ENCODE results near the gene CHD2. TPM values are rescaled to one million over a fixed set of nuclear protein-coding genes. Genes with fewer than 3 reads are reported as not detected.
A peak's percentile ranks its signal among the peaks of the same experiment; 100 is the strongest.

Gene CHD2
- total RNA-seq, 4 donors from 2014 or later = 26.9 to 55.5 (median 33.7) TPM

DNA sequence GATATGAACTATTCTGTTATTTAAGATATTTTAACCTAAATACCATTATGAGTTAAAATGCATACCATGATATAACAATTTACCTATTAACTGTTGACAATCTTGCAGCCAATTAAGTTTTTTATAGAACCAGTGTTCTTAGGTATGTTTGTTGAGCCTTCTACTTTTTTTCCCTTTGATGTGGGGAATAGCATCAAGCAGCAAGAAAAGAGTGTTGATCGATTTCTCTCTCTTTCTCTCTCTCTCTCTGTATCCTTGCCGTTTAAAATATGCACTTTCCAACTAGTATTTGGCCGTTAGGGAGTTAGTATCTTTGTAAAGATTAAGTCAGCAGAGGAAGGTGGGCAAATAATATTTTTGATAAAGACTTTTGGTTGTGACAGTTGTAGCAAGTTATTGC is 5.9 kb downstream of the CHD2 start:
- H3K36me3 ChIP-seq = no peaks in the 10 kb centered on the region
- H3K9me3 ChIP-seq = no peaks in the 10 kb centered on the region
- peak overlapping the region; percentile 91 to 97 (median 96) for H3K27ac ChIP-seq
- ATAC-seq (no peak), DNase-seq (no peak)
- peaks cover 68 to 69% of the 10 kb centered on the region in 2 donors for H3K4me1 ChIP-seq
- H3K27me3 ChIP-seq = no peaks in the 10 kb centered on the region
- intact Hi-C loops (cut with DNase I; ENCODE audit: low total_unique reads) = loop anchor here (5.0 kb wide), 1 partner anchor 161 kb away; no protein-coding TSS in a partner anchor
- H3K4me3 ChIP-seq = peak overlapping the region; percentile 64 to 70 (median 67)
- no peak for TF ChIP-seq POLR2A (IDR thresholded peaks at IDR 0.05)
- TF ChIP-seq, protein P1, sequence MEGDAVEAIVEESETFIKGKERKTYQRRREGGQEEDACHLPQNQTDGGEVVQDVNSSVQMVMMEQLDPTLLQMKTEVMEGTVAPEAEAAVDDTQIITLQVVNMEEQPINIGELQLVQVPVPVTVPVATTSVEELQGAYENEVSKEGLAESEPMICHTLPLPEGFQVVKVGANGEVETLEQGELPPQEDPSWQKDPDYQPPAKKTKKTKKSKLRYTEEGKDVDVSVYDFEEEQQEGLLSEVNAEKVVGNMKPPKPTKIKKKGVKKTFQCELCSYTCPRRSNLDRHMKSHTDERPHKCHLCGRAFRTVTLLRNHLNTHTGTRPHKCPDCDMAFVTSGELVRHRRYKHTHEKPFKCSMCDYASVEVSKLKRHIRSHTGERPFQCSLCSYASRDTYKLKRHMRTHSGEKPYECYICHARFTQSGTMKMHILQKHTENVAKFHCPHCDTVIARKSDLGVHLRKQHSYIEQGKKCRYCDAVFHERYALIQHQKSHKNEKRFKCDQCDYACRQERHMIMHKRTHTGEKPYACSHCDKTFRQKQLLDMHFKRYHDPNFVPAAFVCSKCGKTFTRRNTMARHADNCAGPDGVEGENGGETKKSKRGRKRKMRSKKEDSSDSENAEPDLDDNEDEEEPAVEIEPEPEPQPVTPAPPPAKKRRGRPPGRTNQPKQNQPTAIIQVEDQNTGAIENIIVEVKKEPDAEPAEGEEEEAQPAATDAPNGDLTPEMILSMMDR (IDR thresholded peaks at IDR 0.05 in 4 of 5, conservative IDR thresholded peaks at IDR 0.05 in 1 of 5) = no peak
- in situ Hi-C loops (cut with MboI; ENCODE audit: low sequenced_read_pairs in 4 of 4) = no loop called here

DNA sequence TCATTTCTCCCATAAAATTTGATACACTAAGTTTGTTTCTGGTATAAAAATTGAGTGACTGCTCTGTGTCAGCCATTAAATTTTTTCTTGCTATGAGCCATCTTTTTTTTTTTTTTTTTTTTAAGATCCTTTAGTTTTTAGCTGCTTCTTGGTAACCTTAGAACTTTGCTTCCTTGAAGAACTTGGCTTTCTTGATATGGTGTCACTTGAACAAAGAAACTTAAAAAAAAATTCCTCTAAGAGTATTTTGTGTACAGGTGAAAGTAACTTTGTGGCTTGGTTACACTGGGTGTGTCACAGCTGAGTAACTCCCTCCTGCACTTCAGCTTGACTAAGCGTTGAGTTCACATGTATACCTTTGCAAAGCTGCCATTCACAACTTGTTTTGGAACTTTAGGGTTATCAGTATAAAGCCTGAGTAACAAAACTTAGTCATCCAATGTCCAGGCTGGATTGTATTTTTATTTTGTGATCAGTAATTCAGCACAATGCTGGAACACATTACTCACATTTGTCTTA is 6.5 kb downstream of the CHD2 start:
- TF ChIP-seq, protein P1 (IDR thresholded peaks at IDR 0.05 in 4 of 5, conservative IDR thresholded peaks at IDR 0.05 in 1 of 5) = no peak
- TF ChIP-seq POLR2A (IDR thresholded peaks at IDR 0.05) = no peak
- peak overlapping the region; percentile 91 to 97 (median 96) for H3K27ac ChIP-seq
- H3K9me3 ChIP-seq = no peaks in the 10 kb centered on the region
- ATAC-seq (peak; percentile 13 to 24), DNase-seq (no peak)
- peaks cover 0 to under 1% of the 10 kb centered on the region in 2 donors for H3K36me3 ChIP-seq
- H3K4me3 ChIP-seq = peak overlapping the region; percentile 64 to 70 (median 67)
- peaks cover 74 to 75% of the 10 kb centered on the region in 2 donors for H3K4me1 ChIP-seq
- in situ Hi-C loops (cut with MboI; ENCODE audit: low sequenced_read_pairs in 4 of 4) (no loop called here), intact Hi-C loops (cut with DNase I; ENCODE audit: low total_unique reads) (loop anchor here (5.0 kb wide), 1 partner anchor 161 kb away; no protein-coding TSS in a partner anchor)
- no peaks in the 10 kb centered on the region for H3K27me3 ChIP-seq

DNA sequence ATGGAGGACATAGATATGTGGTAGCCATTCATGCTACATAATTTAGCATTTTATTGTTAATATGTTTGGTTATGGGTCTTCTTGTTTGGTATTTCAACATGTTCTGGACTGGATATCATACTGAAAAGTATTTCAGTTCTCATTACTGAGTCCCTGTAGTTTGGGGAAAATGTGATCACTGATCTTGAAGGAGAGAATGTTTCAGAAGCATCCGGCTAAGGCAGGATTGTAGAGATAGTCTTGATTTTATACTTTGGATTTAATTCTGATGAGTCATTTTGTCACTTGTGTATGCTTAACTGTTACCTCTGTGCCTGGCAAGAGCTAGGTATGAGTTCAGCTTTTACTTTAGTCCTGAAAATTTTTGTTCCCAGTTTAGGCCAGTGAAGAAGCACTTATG is 7.1 kb downstream of the CHD2 start:
- H3K4me3 ChIP-seq = peak overlapping the region; percentile 20 to 68 (median 44)
- ATAC-seq (no peak), DNase-seq (no peak)
- intact Hi-C loops (cut with DNase I; ENCODE audit: low total_unique reads) (loop anchor here (5.0 kb wide), 1 partner anchor 160 kb away; no protein-coding TSS in a partner anchor), in situ Hi-C loops (cut with MboI; ENCODE audit: low sequenced_read_pairs in 4 of 4) (no loop called here)
- H3K27ac ChIP-seq = peak overlapping the region; percentile 91 to 97 (median 96)
- peaks cover 74 to 81% of the 10 kb centered on the region in 2 donors for H3K4me1 ChIP-seq
- peaks cover 0 to 3% of the 10 kb centered on the region in 2 donors for H3K36me3 ChIP-seq
- TF ChIP-seq, protein P1 (IDR thresholded peaks at IDR 0.05 in 4 of 5, conservative IDR thresholded peaks at IDR 0.05 in 1 of 5) = no peak
- TF ChIP-seq POLR2A (IDR thresholded peaks at IDR 0.05) = no peak
- H3K27me3 ChIP-seq = no peaks in the 10 kb centered on the region
- H3K9me3 ChIP-seq = no peaks in the 10 kb centered on the region

DNA sequence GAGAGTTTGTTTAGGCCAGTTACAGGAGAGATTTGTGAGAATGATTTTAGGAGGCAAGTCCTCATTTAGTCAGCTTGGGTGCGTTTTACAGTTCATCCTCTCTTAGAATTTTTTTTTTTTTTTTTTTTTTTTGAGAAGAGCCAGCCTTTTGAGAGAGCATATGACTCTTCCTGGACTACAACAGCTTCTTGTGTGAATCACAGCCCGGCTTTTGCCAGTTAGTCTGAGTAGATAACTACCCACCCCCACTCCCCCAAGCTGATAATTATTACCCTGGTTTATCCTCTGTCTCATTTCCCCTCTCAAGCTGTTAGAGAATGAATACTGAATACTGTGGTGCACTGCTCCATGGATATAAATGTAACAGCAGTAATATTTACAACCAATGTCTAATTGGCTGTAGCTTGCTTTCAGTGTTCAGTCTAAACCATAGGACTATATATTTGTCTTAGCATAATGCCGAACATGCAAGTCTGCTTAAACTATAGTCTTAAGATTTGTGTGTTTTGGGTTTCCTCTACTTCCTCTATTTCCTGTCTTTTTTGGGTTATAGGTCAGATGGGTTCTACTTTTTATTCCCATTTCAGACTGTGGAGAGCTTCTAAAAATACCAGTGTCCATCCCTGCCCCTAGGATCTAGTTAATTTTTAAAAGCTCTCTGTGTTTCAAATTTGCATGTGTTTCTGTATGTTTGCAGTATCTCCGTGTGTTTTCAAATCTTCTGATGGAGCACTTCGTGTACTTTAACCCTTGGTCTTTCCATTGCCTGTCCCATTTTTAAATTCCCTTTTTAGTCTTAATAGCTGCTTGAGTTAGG is 8.0 kb downstream of the CHD2 start:
- Histone ChIP-seq H3K4me3 (peak overlapping the region; percentile 20 to 68 (median 44)), H3K36me3 (peaks cover 0 to 3% of the 10 kb centered on the region in 2 donors), H3K9me3 (no peaks in the 10 kb centered on the region), H3K4me1 (peaks cover 74 to 81% of the 10 kb centered on the region in 2 donors), H3K27ac (peak overlapping the region; percentile 91 to 97 (median 96)), H3K27me3 (no peaks in the 10 kb centered on the region)
- TF ChIP-seq, protein P1 (IDR thresholded peaks at IDR 0.05 in 4 of 5, conservative IDR thresholded peaks at IDR 0.05 in 1 of 5) = no peak
- no peak for TF ChIP-seq POLR2A (IDR thresholded peaks at IDR 0.05)
- ATAC-seq = peak; percentile 11 to 24
- DNase-seq = peak in 1 of 2 donors; percentile 56
- in situ Hi-C loops (cut with MboI; ENCODE audit: low sequenced_read_pairs in 4 of 4) = no loop called here
- intact Hi-C loops (cut with DNase I; ENCODE audit: low total_unique reads) = loop anchor here (5.0 kb wide), 1 partner anchor 159 kb away; no protein-coding TSS in a partner anchor
